Stimulated activated CD4-positive, alpha-beta T cell treated with anti-CD3 and anti-CD28 coated beads, Interleukin-2, amount 100 ng/mL, for 4 hours (primary cell): ENCODE results near the gene EHMT1.
"Not testable (repeated sequence)": the region's sequence is repeated elsewhere in the genome, so short reads cannot be mapped to it uniquely, and the experiment has no call there.

Experiments
- DNase-seq: peaks from one replicate; pipeline ENCODE4 v3.0.0-alpha.2; 2020; ENCODE audit warnings: low read depth

EHMT1 gene

GRCh38 chr9:137590469-137591383 lies 28.1 kb upstream of the EHMT1 start, which contains the start of gene ZMYND19:
Gene ZMYND19 (minus strand): TSS chr9:137590512. CDS start chr9:137590263, 249 bp downstream.
- peak; percentile 86 for DNase-seq

- no peak for DNase-seq
Measured at GRCh38 chr9:137592767-137593166, 26.0 kb upstream of the EHMT1 start.

- no peak for DNase-seq
Measured at GRCh38 chr9:137593176-137593575, 25.6 kb upstream of the EHMT1 start.

GRCh38 chr9:137596577-137596976 lies 22.2 kb upstream of the EHMT1 start:
- DNase-seq = not testable (repeated sequence)

- DNase-seq = no peak
Measured at GRCh38 chr9:137598943-137599342, 19.9 kb upstream of the EHMT1 start.

- no peak for DNase-seq
Measured at GRCh38 chr9:137602661-137603060, 16.1 kb upstream of the EHMT1 start.

GRCh38 chr9:137603879-137604278 lies 14.9 kb upstream of the EHMT1 start:
- no peak for DNase-seq

GRCh38 chr9:137604345-137605086 lies 14.3 kb upstream of the EHMT1 start:
- DNase-seq = no peak

GRCh38 chr9:137605121-137606004 lies 13.4 kb upstream of the EHMT1 start, which contains the start of gene ARRDC1:
Gene ARRDC1 (plus strand): TSS chr9:137605686. CDS start chr9:137605718, 32 bp downstream.
- peak; percentile 87 for DNase-seq

GRCh38 chr9:137606005-137606621 lies 12.7 kb upstream of the EHMT1 start:
- no peak for DNase-seq

GRCh38 chr9:137606734-137607138 lies 12.1 kb upstream of the EHMT1 start:
- DNase-seq = no peak

GRCh38 chr9:137607141-137607857 lies 11.5 kb upstream of the EHMT1 start:
- no peak for DNase-seq

- no peak for DNase-seq
Measured at GRCh38 chr9:137610944-137611343, 7.9 kb upstream of the EHMT1 start.

- DNase-seq = no peak
Measured at GRCh38 chr9:137611623-137612609, 6.9 kb upstream of the EHMT1 start.

- DNase-seq = no peak
Measured at GRCh38 chr9:137612741-137613142, 6.1 kb upstream of the EHMT1 start.

- DNase-seq = no peak
Measured at GRCh38 chr9:137613259-137613658, 5.5 kb upstream of the EHMT1 start.

GRCh38 chr9:137613738-137614523 lies 4.9 kb upstream of the EHMT1 start:
- no peak for DNase-seq

- no peak for DNase-seq
Measured at GRCh38 chr9:137614631-137615386, 4.0 kb upstream of the EHMT1 start.
